Activated CD8-positive, alpha-beta T cell treated with anti-CD3 and anti-CD28 coated beads, Interleukin-2, amount 10 ng/mL, durations not matched to agents 7 days and 5 days (primary cell): ENCODE results near the gene AKNA. TPM values are rescaled to one million over a fixed set of nuclear protein-coding genes. Genes with fewer than 3 reads are reported as not detected.

Experiments used
- ATAC-seq: fragments of 150-1000 bp; cut with Tn5 transposase; one replicate; pipeline ENCODE4 v1.10.0; 2021; ENCODE audit warnings: moderate library complexity
- CTCF ChIA-PET: fragments of 350-600 bp; sonication (Branson Sonifier 250); formaldehyde crosslinking; loops from one replicate; lab custom pipeline; 2021; ENCODE audit warnings: antibody characterized with exemption; lab: Charles Lee
- POLR2A ChIA-PET: fragments of 350-600 bp; sonication (Branson Sonifier 250); formaldehyde crosslinking; loops from one replicate; lab custom pipeline; 2021; ENCODE audit warnings: antibody characterized with exemption; lab: Charles Lee
- DNase-seq: peaks from one replicate; pipeline ENCODE4 v3.0.0-alpha.2; 2020
- H3K27ac Mint-ChIP-seq: one replicate; pipeline ENCODE4 v1.8.0; 2021; ENCODE audit warnings: mild to moderate bottlenecking, mixed read lengths
- H3K27me3 Mint-ChIP-seq: one replicate; pipeline ENCODE4 v1.8.0; 2021; ENCODE audit warnings: low read depth, mixed read lengths
- H3K36me3 Mint-ChIP-seq: one replicate; pipeline ENCODE4 v1.8.0; 2021; ENCODE audit warnings: low read depth, mixed read lengths
- H3K4me1 Mint-ChIP-seq: one replicate; pipeline ENCODE4 v1.8.0; 2021; ENCODE audit warnings: low read depth, mixed read lengths
- H3K4me3 Mint-ChIP-seq: one replicate; pipeline ENCODE4 v1.8.0; 2021; ENCODE audit warnings: mild to moderate bottlenecking, mixed read lengths
- H3K9me3 Mint-ChIP-seq: one replicate; pipeline ENCODE4 v1.8.0; 2022; ENCODE audit warnings: mixed read lengths; ENCODE audit not compliant: insufficient read depth
- total RNA-seq, 2 experiments: library from RNA; stranded (reverse); gene quantifications; one replicate each; pipeline ENCODE4 v1.2.3, GENCODE V29; 2021

AKNA gene
- total RNA-seq, 2 experiments from 2014 or later, result 413 to 430 TPM

GRCh38 chr9:114386886-114387679, 699 bp downstream of the AKNA start:
- H3K27ac Mint-ChIP-seq, result peak overlapping the region; percentile 95
- DNase-seq (peak; percentile 48), ATAC-seq (no peak)
- CTCF ChIA-PET, result interaction anchor here (1.0 to 11.0 kb wide), 13 partner anchors 8 to 267 kb away, joined by 3 to 116 read pairs (median 10); no protein-coding TSS in a partner anchor
- peaks cover 48% of the 10 kb centered on the region for H3K4me1 Mint-ChIP-seq
- H3K4me3 Mint-ChIP-seq, result peak overlapping the region; percentile 99
- peaks cover 92% of the 10 kb centered on the region for H3K36me3 Mint-ChIP-seq
- H3K27me3 Mint-ChIP-seq, result no peaks in the 10 kb centered on the region
- H3K9me3 Mint-ChIP-seq, result no peaks in the 10 kb centered on the region
- POLR2A ChIA-PET, result interaction anchor here (0.7 to 11.1 kb wide), 12 partner anchors 9 to 305 kb away, joined by 3 to 407 read pairs (median 5); partner anchors contain the start of gene ATP6V1G1

DNA sequence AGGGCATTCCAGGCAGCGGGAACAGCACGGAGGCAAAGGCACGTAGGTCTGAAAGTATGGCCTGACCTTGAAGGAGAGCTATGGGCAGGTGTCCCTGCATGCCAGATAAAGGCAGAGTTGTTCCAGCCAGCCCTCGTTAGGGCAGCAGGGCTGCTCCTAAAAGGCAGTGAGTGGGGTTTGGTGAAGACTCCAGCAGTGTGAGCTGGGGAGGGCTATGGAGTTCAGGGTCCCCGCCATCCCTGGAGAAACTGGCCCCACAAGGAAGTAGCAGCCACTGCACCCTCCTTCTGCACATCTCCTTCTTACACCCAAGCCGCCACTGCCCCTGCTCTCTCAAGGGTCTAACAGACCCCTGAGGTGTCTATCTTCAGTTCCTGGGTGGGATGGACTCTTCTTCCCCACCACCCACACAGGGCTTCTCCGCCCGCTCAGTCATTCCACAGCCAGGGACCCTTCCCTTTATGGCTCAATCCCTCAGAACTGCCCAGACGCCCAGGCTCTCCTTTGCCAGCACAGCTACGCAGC, 1.4 kb downstream of the AKNA start:
- DNase-seq (peak; percentile 42), ATAC-seq (no peak)
- Mint-ChIP-seq H3K9me3 (no peaks in the 10 kb centered on the region), H3K4me1 (peaks cover 52% of the 10 kb centered on the region), H3K27ac (peak overlapping the region; percentile 95), H3K4me3 (peak overlapping the region; percentile 99), H3K27me3 (no peaks in the 10 kb centered on the region), H3K36me3 (peaks cover 97% of the 10 kb centered on the region)
- CTCF ChIA-PET, result interaction anchor here (1.2 to 11.0 kb wide), 9 partner anchors 9 to 267 kb away, joined by 3 to 116 read pairs (median 18); no protein-coding TSS in a partner anchor
- POLR2A ChIA-PET, result interaction anchor here (1.1 to 11.1 kb wide), 12 partner anchors 8 to 976 kb away, joined by 3 to 407 read pairs (median 6); partner anchors contain the start of genes ATP6V1G1, C9orf43 and POLE3

DNA sequence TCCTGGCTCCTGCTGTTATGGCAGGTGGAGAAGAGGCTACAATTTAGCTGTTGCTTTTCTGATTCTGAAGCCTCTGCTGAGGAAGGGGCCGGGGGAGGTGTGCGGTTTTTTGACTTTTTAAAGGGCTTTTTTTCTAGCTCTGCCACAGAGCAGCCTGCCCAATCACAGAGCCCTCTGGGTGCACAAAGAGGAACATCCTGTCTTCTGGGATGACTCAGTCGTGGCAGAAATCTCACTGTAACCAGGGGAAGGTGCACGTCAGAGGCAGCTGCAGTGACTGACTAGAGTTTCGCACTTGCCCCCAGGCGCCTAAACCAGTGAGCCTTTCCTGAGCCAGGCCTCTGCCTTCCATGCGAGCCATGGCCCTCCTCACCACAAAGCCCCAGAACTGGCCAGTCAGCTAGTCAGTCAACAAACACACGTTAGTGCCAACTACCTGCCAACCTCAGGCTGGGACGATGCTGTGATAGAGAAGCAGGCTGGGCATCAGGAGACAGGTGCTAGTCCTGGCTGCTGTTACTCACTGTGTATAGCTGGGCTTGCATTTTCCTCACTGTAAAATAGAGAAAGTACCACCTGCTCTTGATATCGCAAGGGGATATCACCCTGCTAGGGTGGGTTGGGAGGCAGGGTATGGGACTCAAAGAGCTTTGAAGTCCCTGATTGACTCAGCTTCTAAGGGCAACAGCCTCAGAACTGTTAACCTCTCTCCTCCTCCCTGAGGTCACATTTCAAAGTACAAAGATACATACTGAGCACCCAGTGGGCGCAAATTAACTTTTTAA, 2.2 kb downstream of the AKNA start:
- Mint-ChIP-seq H3K9me3 (no peaks in the 10 kb centered on the region), H3K4me3 (peak overlapping the region; percentile 99), H3K36me3 (peaks cover 96% of the 10 kb centered on the region), H3K4me1 (peaks cover 50% of the 10 kb centered on the region), H3K27ac (peak overlapping the region; percentile 95), H3K27me3 (no peaks in the 10 kb centered on the region)
- DNase-seq (peak; percentile 95), ATAC-seq (peak; percentile 81)
- ChIA-PET POLR2A (interaction anchor here (0.6 to 11.1 kb wide), 21 partner anchors 8 to 975 kb away, joined by 3 to 407 read pairs (median 4); partner anchors contain the start of genes ATP6V1G1, C9orf43 and POLE3), CTCF (interaction anchor here (1.0 to 11.0 kb wide), 10 partner anchors 10 to 305 kb away, joined by 3 to 116 read pairs (median 16); no protein-coding TSS in a partner anchor)

GRCh38 chr9:114384836-114385396, 2.9 kb downstream of the AKNA start:
- ChIA-PET CTCF (interaction anchor here (0.6 to 11.0 kb wide), 10 partner anchors 10 to 306 kb away, joined by 3 to 116 read pairs (median 12); no protein-coding TSS in a partner anchor), POLR2A (interaction anchor here (0.7 to 11.1 kb wide), 18 partner anchors 7 to 867 kb away, joined by 3 to 407 read pairs (median 4); no protein-coding TSS in a partner anchor)
- ATAC-seq (no peak), DNase-seq (no peak)
- peaks cover 47% of the 10 kb centered on the region for H3K4me1 Mint-ChIP-seq
- H3K27ac Mint-ChIP-seq, result peak overlapping the region; percentile 95
- H3K36me3 Mint-ChIP-seq, result peaks cover 96% of the 10 kb centered on the region
- no peaks in the 10 kb centered on the region for H3K27me3 Mint-ChIP-seq
- peak overlapping the region; percentile 99 for H3K4me3 Mint-ChIP-seq
- no peaks in the 10 kb centered on the region for H3K9me3 Mint-ChIP-seq

DNA sequence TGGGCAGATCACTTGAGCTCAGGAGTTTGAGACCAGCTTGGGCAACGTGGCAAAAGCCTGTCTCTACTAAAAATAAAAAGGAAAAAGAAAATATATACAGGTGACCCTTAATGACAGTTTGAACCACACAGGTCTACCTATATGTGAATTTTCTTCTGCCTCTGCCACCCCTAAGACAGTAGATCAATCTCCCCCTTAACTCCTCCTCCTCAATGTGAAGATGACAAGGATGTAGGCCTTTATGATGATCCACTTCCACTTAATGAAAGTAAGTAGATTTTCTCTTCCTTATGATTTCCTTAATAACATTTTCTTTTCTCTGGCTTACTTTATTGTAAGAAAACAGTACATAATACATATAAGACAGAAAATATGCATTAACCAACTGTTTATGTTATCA, 3.4 kb downstream of the AKNA start:
- CTCF ChIA-PET, result interaction anchor here (0.6 to 11.0 kb wide), 8 partner anchors 12 to 269 kb away, joined by 3 to 116 read pairs (median 10); no protein-coding TSS in a partner anchor

GRCh38 chr9:114383521-114384231, 4.1 kb downstream of the AKNA start:
- H3K27ac Mint-ChIP-seq, result peak overlapping the region; percentile 95
- ATAC-seq (no peak), DNase-seq (peak; percentile 63)
- H3K4me1 Mint-ChIP-seq, result peaks cover 47% of the 10 kb centered on the region
- no peaks in the 10 kb centered on the region for H3K27me3 Mint-ChIP-seq
- H3K4me3 Mint-ChIP-seq, result peak overlapping the region; percentile 99
- H3K9me3 Mint-ChIP-seq, result no peaks in the 10 kb centered on the region
- POLR2A ChIA-PET, result interaction anchor here (1.9 to 11.1 kb wide), 4 partner anchors 9 to 30 kb away, joined by 4 to 407 read pairs (median 38); no protein-coding TSS in a partner anchor
- H3K36me3 Mint-ChIP-seq, result peaks cover 96% of the 10 kb centered on the region
- CTCF ChIA-PET, result interaction anchor here (0.9 to 11.0 kb wide), 5 partner anchors 12 to 44 kb away, joined by 3 to 116 read pairs (median 6); no protein-coding TSS in a partner anchor

More for the DNA sequence above, 3.4 kb downstream of the AKNA start:
- Mint-ChIP-seq H3K27me3 (no peaks in the 10 kb centered on the region), H3K4me3 (peak overlapping the region; percentile 99), H3K4me1 (peaks cover 47% of the 10 kb centered on the region), H3K36me3 (peaks cover 96% of the 10 kb centered on the region), H3K9me3 (no peaks in the 10 kb centered on the region), H3K27ac (peak overlapping the region; percentile 95)
- POLR2A ChIA-PET, result interaction anchor here (0.7 to 11.1 kb wide), 7 partner anchors 6 to 307 kb away, joined by 3 to 407 read pairs (median 10); no protein-coding TSS in a partner anchor
- DNase-seq (no peak), ATAC-seq (no peak)

GRCh38 chr9:114382699-114383520, 4.9 kb downstream of the AKNA start:
- no peaks in the 10 kb centered on the region for H3K27me3 Mint-ChIP-seq
- peak overlapping the region; percentile 99 for H3K4me3 Mint-ChIP-seq
- CTCF ChIA-PET, result interaction anchor here (1.1 to 11.0 kb wide), 5 partner anchors 8 to 29 kb away, joined by 3 to 116 read pairs (median 4); no protein-coding TSS in a partner anchor
- H3K9me3 Mint-ChIP-seq, result no peaks in the 10 kb centered on the region
- H3K4me1 Mint-ChIP-seq, result peaks cover 53% of the 10 kb centered on the region
- POLR2A ChIA-PET, result interaction anchor here (1.4 to 11.1 kb wide), 3 partner anchors 10 to 15 kb away, joined by 4 to 407 read pairs (median 5); no protein-coding TSS in a partner anchor
- DNase-seq, result peak; percentile 67
- no peak for ATAC-seq
- peaks cover 97% of the 10 kb centered on the region for H3K36me3 Mint-ChIP-seq
- peak overlapping the region; percentile 95 for H3K27ac Mint-ChIP-seq

- Mint-ChIP-seq H3K4me3 (peak overlapping the region; percentile 34), H3K36me3 (peaks cover 95% of the 10 kb centered on the region), H3K4me1 (peaks cover 86% of the 10 kb centered on the region), H3K9me3 (no peaks in the 10 kb centered on the region), H3K27me3 (no peaks in the 10 kb centered on the region), H3K27ac (peak overlapping the region; percentile 91)
- CTCF ChIA-PET, result interaction anchor here (0.8 to 1.9 kb wide), 5 partner anchors 10 to 32 kb away, joined by 3 to 6 read pairs (median 3); no protein-coding TSS in a partner anchor
- ATAC-seq, result no peak
- POLR2A ChIA-PET, result interaction anchor here (1.3 to 4.3 kb wide), 2 partner anchors 8 to 12 kb away, joined by 7 to 45 read pairs; partner anchors contain the start of gene AKNA
- no peak for DNase-seq
Measured at GRCh38 chr9:114378883-114379282, 8.9 kb downstream of the AKNA start.

DNA sequence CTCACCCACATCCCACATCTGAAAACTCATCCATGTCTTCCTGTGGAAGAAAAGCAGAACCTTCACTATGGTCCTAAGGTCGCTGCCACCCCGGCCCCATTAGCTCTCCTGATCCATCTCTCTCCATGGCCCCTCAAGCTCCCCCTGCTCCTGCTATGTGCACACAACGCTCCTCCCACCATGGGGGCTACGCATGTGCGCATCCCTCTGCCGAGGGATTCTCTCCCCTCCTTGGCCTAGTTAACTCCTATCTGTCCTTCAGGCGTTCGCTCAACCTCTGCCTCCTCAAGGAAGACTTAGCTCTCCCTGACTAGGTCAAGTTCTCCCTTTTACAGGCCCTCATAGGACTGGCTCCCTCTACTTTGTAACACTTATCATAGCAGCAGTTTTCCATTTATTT, 9.8 kb downstream of the AKNA start:
- H3K9me3 Mint-ChIP-seq, result no peaks in the 10 kb centered on the region
- no peak for DNase-seq
- ATAC-seq, result no peak
- H3K36me3 Mint-ChIP-seq, result peaks cover 93% of the 10 kb centered on the region
- POLR2A ChIA-PET, result interaction anchor here (1.4 to 4.3 kb wide), 3 partner anchors 9 to 13 kb away, joined by 5 to 45 read pairs (median 11); partner anchors contain the start of gene AKNA
- H3K4me1 Mint-ChIP-seq, result peaks cover 90% of the 10 kb centered on the region
- H3K4me3 Mint-ChIP-seq, result peak overlapping the region; percentile 56
- peak overlapping the region; percentile 91 for H3K27ac Mint-ChIP-seq
- no peaks in the 10 kb centered on the region for H3K27me3 Mint-ChIP-seq
- CTCF ChIA-PET, result interaction anchor here (1.9 to 2.4 kb wide), 2 partner anchors 9 to 10 kb away, joined by 4 to 8 read pairs; partner anchors contain the start of gene AKNA
